T-helper 2 cell (primary cell): ENCODE measurements around the gene TEAD1.
A peak's percentile ranks its signal among the peaks of the same experiment; 100 is the strongest.

ENCODE experiments used
- DNase-seq, 5 experiments: peaks; one replicate each; pipeline versions ENCODE4 v3.0.0 to v3.0.0-alpha.2; 2012 to 2022

The TEAD1 gene

GRCh38 chr11:12792590-12792989 lies 118.4 kb downstream of the TEAD1 start:
- no peak for DNase-seq

- DNase-seq = no peak
Measured at GRCh38 chr11:12793065-12793464, 118.8 kb downstream of the TEAD1 start.

- no peak for DNase-seq
Measured at GRCh38 chr11:12793506-12793905, 119.3 kb downstream of the TEAD1 start.

GRCh38 chr11:12794576-12795230 lies 120.5 kb downstream of the TEAD1 start:
- DNase-seq = no peak

- DNase-seq = no peak
Measured at GRCh38 chr11:12797996-12798395, 123.8 kb downstream of the TEAD1 start.

- no peak for DNase-seq
Measured at GRCh38 chr11:12798609-12799011, 124.4 kb downstream of the TEAD1 start.

GRCh38 chr11:12799334-12799835 lies 125.2 kb downstream of the TEAD1 start:
- DNase-seq = no peak

GRCh38 chr11:12800032-12800671 lies 125.9 kb downstream of the TEAD1 start:
- DNase-seq = no peak

- no peak for DNase-seq
Measured at GRCh38 chr11:12800871-12801270, 126.7 kb downstream of the TEAD1 start.

GRCh38 chr11:12801976-12802375 lies 127.8 kb downstream of the TEAD1 start:
- DNase-seq = no peak

- peak in 1 of 5 experiments; percentile 16 for DNase-seq
Measured at GRCh38 chr11:12802418-12803085, 128.3 kb downstream of the TEAD1 start.

- DNase-seq = no peak
Measured at GRCh38 chr11:12803086-12803826, 129.0 kb downstream of the TEAD1 start.

GRCh38 chr11:12806113-12806512 lies 131.9 kb downstream of the TEAD1 start:
- DNase-seq = no peak

- no peak for DNase-seq
Measured at GRCh38 chr11:12807621-12808020, 133.4 kb downstream of the TEAD1 start.

GRCh38 chr11:12808519-12808918 lies 134.3 kb downstream of the TEAD1 start:
- peak in 1 of 5 experiments; percentile 19 for DNase-seq

GRCh38 chr11:12809364-12809763 lies 135.1 kb downstream of the TEAD1 start:
- DNase-seq = no peak

GRCh38 chr11:12809864-12810567 lies 135.8 kb downstream of the TEAD1 start:
- no peak for DNase-seq

GRCh38 chr11:12810568-12810894 lies 136.3 kb downstream of the TEAD1 start:
- no peak for DNase-seq

GRCh38 chr11:12811861-12812260 lies 137.6 kb downstream of the TEAD1 start:
- peak in 1 of 5 experiments; percentile 74 for DNase-seq

GRCh38 chr11:12812849-12813248 lies 138.6 kb downstream of the TEAD1 start:
- no peak for DNase-seq

- no peak for DNase-seq
Measured at GRCh38 chr11:12813371-12814225, 139.4 kb downstream of the TEAD1 start.

- DNase-seq = no peak
Measured at GRCh38 chr11:12815129-12815480, 140.9 kb downstream of the TEAD1 start.
